ENCODE results near the gene COL7A1.

- no peak for TF ChIP-seq CTCF (IDR thresholded peaks at IDR 0.05)
- no peak for TF ChIP-seq POLR2A (IDR thresholded peaks at IDR 0.05)
Observed at GRCh38 chr3:48553886-48554845, 41.0 kb downstream of the COL7A1 start.

Data from uterus (tissue), 2 donors.